ENCODE measurements around the gene IQCB1.

The IQCB1 gene

DNA sequence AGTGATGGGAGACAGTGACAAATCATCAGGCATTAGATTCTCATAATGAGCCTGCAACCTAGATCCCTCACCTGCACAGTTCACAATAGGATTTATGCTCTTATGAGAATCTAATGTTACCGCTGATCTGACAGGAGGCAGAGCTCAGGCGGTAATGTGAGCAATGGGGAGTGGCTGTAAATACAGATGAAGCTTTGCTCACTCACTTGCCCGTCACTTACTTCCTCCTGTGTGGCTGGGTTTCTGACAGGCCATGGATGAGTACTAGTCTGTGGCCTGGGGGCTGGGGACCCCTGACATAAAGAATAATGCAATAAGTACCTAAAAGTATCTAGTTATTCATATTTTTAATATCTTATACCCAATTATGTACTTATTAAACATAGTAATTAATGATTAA, 15.6 kb downstream of the IQCB1 start:
- peaks cover 37% of the 10 kb centered on the region; the same call in 1 of the 2 replicates for H3K79me2 ChIP-seq (ENCODE audit: insufficient read depth, low read length)

DNA sequence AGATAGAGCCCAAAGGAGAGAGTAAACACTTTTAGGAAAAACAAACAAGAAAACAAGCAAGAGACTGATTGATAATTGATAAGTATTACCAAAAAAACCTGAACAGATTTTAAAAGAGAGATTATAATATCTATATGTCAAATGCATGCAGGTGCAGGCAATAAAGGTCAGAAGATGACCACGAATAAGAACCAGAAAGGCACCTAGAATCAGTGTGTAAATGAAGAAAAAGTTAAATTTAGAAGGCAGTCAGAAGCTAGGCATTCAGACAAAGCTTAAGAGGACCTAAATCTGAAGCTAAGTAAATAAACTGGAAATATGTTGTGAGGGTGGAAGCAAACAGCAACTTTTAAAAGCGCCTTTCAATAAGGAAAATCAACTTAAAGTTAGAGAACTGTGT, 16.3 kb downstream of the IQCB1 start:
- H2AFZ ChIP-seq (ENCODE audit: low read length), result no peak overlapping the region
- peaks cover 46% of the 10 kb centered on the region; the same call in 1 of the 2 replicates for H3K36me3 ChIP-seq (ENCODE audit: insufficient read depth, low read length)
- peaks cover 12% of the 10 kb centered on the region for H3K9me3 ChIP-seq (ENCODE audit: insufficient read depth, low read depth, low read length)
- no peak overlapping the region for H3K9ac ChIP-seq (ENCODE audit: low read depth, low read length, poor library complexity, severe bottlenecking)
- TF ChIP-seq, protein P1, sequence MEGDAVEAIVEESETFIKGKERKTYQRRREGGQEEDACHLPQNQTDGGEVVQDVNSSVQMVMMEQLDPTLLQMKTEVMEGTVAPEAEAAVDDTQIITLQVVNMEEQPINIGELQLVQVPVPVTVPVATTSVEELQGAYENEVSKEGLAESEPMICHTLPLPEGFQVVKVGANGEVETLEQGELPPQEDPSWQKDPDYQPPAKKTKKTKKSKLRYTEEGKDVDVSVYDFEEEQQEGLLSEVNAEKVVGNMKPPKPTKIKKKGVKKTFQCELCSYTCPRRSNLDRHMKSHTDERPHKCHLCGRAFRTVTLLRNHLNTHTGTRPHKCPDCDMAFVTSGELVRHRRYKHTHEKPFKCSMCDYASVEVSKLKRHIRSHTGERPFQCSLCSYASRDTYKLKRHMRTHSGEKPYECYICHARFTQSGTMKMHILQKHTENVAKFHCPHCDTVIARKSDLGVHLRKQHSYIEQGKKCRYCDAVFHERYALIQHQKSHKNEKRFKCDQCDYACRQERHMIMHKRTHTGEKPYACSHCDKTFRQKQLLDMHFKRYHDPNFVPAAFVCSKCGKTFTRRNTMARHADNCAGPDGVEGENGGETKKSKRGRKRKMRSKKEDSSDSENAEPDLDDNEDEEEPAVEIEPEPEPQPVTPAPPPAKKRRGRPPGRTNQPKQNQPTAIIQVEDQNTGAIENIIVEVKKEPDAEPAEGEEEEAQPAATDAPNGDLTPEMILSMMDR (conservative IDR thresholded peaks at IDR 0.05; ENCODE audit: low read length), result no peak
- TF ChIP-seq EZH2phosphoT487 (IDR thresholded peaks at IDR 0.05; ENCODE audit: borderline replicate concordance), result no peak
- H3K79me2 ChIP-seq (ENCODE audit: insufficient read depth, low read length), result peaks cover 36% of the 10 kb centered on the region; the same call in 1 of the 2 replicates
- H3K4me1 ChIP-seq (ENCODE audit: insufficient read depth, low read length, poor library complexity, severe bottlenecking), result peaks cover 11% of the 10 kb centered on the region
- H3K4me2 ChIP-seq (ENCODE audit: low read depth, low read length, poor library complexity, severe bottlenecking), result peak overlapping the region; percentile 59
- no peaks in the 10 kb centered on the region for H3K9me2 ChIP-seq (replicated peaks; ENCODE audit: low read depth, low read length)
- H3K4me3 ChIP-seq (ENCODE audit: low read length, poor library complexity, severe bottlenecking), result no peak overlapping the region
- H4K20me1 ChIP-seq (ENCODE audit: insufficient read depth, low read length, poor library complexity, severe bottlenecking), result no peaks in the 10 kb centered on the region
- no peaks in the 10 kb centered on the region for H3F3A ChIP-seq (ENCODE audit: low read depth)
- no peaks in the 10 kb centered on the region for H3K27me3 ChIP-seq (ENCODE audit: insufficient read depth, low read length, poor library complexity, severe bottlenecking)

More for the DNA sequence above, 15.6 kb downstream of the IQCB1 start:
- H3K9ac ChIP-seq (ENCODE audit: low read depth, low read length, poor library complexity, severe bottlenecking), result no peak overlapping the region
- no peak overlapping the region for H3K4me3 ChIP-seq (ENCODE audit: low read length, poor library complexity, severe bottlenecking)
- no peaks in the 10 kb centered on the region for H4K20me1 ChIP-seq (ENCODE audit: insufficient read depth, low read length, poor library complexity, severe bottlenecking)
- peaks cover 51% of the 10 kb centered on the region; the same call in 1 of the 2 replicates for H3K36me3 ChIP-seq (ENCODE audit: insufficient read depth, low read length)
- TF ChIP-seq, protein P1 (conservative IDR thresholded peaks at IDR 0.05; ENCODE audit: low read length), result no peak
- TF ChIP-seq EZH2phosphoT487 (IDR thresholded peaks at IDR 0.05; ENCODE audit: borderline replicate concordance), result no peak
- peaks cover 11% of the 10 kb centered on the region for H3K4me1 ChIP-seq (ENCODE audit: insufficient read depth, low read length, poor library complexity, severe bottlenecking)
- no peak overlapping the region for H2AFZ ChIP-seq (ENCODE audit: low read length)
- H3K9me2 ChIP-seq (replicated peaks; ENCODE audit: low read depth, low read length), result no peaks in the 10 kb centered on the region
- H3K27me3 ChIP-seq (ENCODE audit: insufficient read depth, low read length, poor library complexity, severe bottlenecking), result no peaks in the 10 kb centered on the region
- H3F3A ChIP-seq (ENCODE audit: low read depth), result no peaks in the 10 kb centered on the region
- peaks cover 13% of the 10 kb centered on the region for H3K9me3 ChIP-seq (ENCODE audit: insufficient read depth, low read depth, low read length)
- H3K4me2 ChIP-seq (ENCODE audit: low read depth, low read length, poor library complexity, severe bottlenecking), result no peak overlapping the region

DNA sequence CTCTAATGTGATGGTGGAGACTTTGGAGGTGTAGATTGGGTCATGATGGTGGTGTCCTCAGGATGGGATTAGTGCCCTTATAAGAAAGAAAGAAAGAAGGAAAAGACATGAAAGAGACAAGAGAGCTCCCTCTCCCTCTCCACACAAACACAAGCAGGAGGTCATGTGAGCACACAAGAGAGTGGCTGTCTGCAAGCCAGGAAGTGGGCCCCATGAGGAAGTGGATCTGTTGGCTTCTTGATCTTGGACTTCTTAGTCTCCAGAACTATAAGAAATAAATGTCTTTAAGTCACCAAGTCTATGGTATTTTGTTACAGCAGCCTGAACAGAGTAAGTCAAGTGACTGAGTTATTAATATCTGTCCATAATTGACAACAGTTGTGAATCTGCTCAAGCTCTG, 17.1 kb downstream of the IQCB1 start:
- Histone ChIP-seq H4K20me1 (ENCODE audit: insufficient read depth, low read length, poor library complexity, severe bottlenecking) (no peaks in the 10 kb centered on the region), H3K79me2 (ENCODE audit: insufficient read depth, low read length) (peaks cover 27% of the 10 kb centered on the region; the same call in 1 of the 2 replicates), H3K27me3 (ENCODE audit: insufficient read depth, low read length, poor library complexity, severe bottlenecking) (no peaks in the 10 kb centered on the region), H2AFZ (ENCODE audit: low read length) (no peak overlapping the region), H3K9ac (ENCODE audit: low read depth, low read length, poor library complexity, severe bottlenecking) (peak overlapping the region; percentile 3), H3K4me3 (ENCODE audit: low read length, poor library complexity, severe bottlenecking) (peak overlapping the region; percentile 43), H3K9me2 (replicated peaks; ENCODE audit: low read depth, low read length) (no peaks in the 10 kb centered on the region), H3K9me3 (ENCODE audit: insufficient read depth, low read depth, low read length) (peaks cover 4% of the 10 kb centered on the region; the same call in 1 of the 2 replicates), H3F3A (ENCODE audit: low read depth) (no peaks in the 10 kb centered on the region), H3K4me1 (ENCODE audit: insufficient read depth, low read length, poor library complexity, severe bottlenecking) (peaks cover 11% of the 10 kb centered on the region), H3K4me2 (ENCODE audit: low read depth, low read length, poor library complexity, severe bottlenecking) (peak overlapping the region; percentile 59), H3K36me3 (ENCODE audit: insufficient read depth, low read length) (peaks cover 38% of the 10 kb centered on the region; the same call in 1 of the 2 replicates)
- TF ChIP-seq, protein P1 (conservative IDR thresholded peaks at IDR 0.05; ENCODE audit: low read length), result no peak
- TF ChIP-seq EZH2phosphoT487 (IDR thresholded peaks at IDR 0.05; ENCODE audit: borderline replicate concordance), result no peak

Data from Loucy (cell line).